HepG2 (cell line): ENCODE data around the gene GINS2.

ENCODE experiments used
- BCLAF1 ChIP-seq: fragments of 450-650 bp; IDR thresholded peaks from 2 replicates; pipeline ENCODE4 v1.6.1; 2017; ENCODE audit warnings: mild to moderate bottlenecking
- CTCF ChIP-seq: sonication (generic); formaldehyde crosslinking; IDR thresholded peaks from 2 replicates; pipeline ENCODE4 v1.5.0; 2020; ENCODE audit warnings: mild to moderate bottlenecking, missing genetic modification reagents, moderate library complexity
- POLR2AphosphoS5 ChIP-seq: IDR thresholded peaks from 2 replicates; pipeline ENCODE4 v1.6.1; 2012; ENCODE audit warnings: low read depth, low read length
- RFX5 ChIP-seq: IDR thresholded peaks from 2 replicates; pipeline ENCODE4 v1.6.1; 2011; ENCODE audit warnings: low read depth, low read length, improper control_type of control experiment
- SP2 ChIP-seq: sonication (generic); formaldehyde crosslinking; IDR thresholded peaks from 2 replicates; pipeline ENCODE4 v1.5.1; 2020; ENCODE audit warnings: mild to moderate bottlenecking, missing genetic modification reagents
- YY1 ChIP-seq: IDR thresholded peaks from 2 replicates; pipeline ENCODE4 v1.6.1; 2011; ENCODE audit warnings: low read length, low read depth, moderate library complexity, mild to moderate bottlenecking; ENCODE audit not compliant: insufficient read depth, insufficient replicate concordance
- ZNF512B ChIP-seq: sonication (generic); formaldehyde crosslinking; IDR thresholded peaks from 2 replicates; pipeline ENCODE4 v1.5.1; 2020; ENCODE audit warnings: missing genetic modification reagents, mild to moderate bottlenecking, borderline replicate concordance
- ZNF549 ChIP-seq: sonication (generic); formaldehyde crosslinking; IDR thresholded peaks from 2 replicates; pipeline ENCODE4 v1.5.0; 2020; ENCODE audit warnings: missing genetic modification reagents

GRCh38 chr16:85644093-85644712 lies 44.6 kb downstream of the GINS2 start:
- TF ChIP-seq RFX5 (no peak), BCLAF1 (no peak), ZNF549 (CRISPR knock-in tag) (no peak), YY1 (no peak), CTCF (CRISPR knock-in tag) (no peak), SP2 (no peak), ZNF512B (CRISPR knock-in tag) (no peak), POLR2AphosphoS5 (no peak)
